A549 (cell line): ENCODE data around the gene EHD2.

Experiments
- BHLHE40 ChIP-seq: IDR thresholded peaks from 2 replicates; pipeline ENCODE4 v1.6.1; 2012; ENCODE audit warnings: low read depth, low read length, inconsistent platforms
- CEBPB ChIP-seq, 2 experiments: fragments of >200 bp in 1 of 2; sonication (Bioruptor Twin) in 1 of 2; formaldehyde crosslinking in 1 of 2; IDR thresholded peaks; 2 replicates each; pipeline ENCODE4 v1.6.1; 2012 to 2016
- CTCF ChIP-seq: fragments of >200 bp; sonication (Bioruptor Twin); formaldehyde crosslinking; IDR thresholded peaks from 3 replicates; pipeline ENCODE4 v1.5.1; 2016
- NR3C1 ChIP-seq: fragments of >200 bp; sonication (Bioruptor Twin); formaldehyde crosslinking; IDR thresholded peaks from 3 replicates; pipeline ENCODE4 v1.6.1; 2017
- POLR2A ChIP-seq: IDR thresholded peaks from 2 replicates; pipeline ENCODE4 v1.6.1; 2012; ENCODE audit warnings: mild to moderate bottlenecking, low read length
- TP53 ChIP-seq: fragments of 250-450 bp; sonication (Bioruptor Pico); IDR thresholded peaks from 2 replicates; pipeline ENCODE4 v1.5.0; 2021; ENCODE audit warnings: mild to moderate bottlenecking, moderate library complexity
- TF ChIP-seq, protein P1 (sequence below): fragments of >200 bp; sonication (Bioruptor Twin); formaldehyde crosslinking; IDR thresholded peaks from 3 replicates; pipeline ENCODE4 v1.6.1; 2016
- TF ChIP-seq, protein P2 (sequence below): fragments of 250-450 bp; sonication (Bioruptor Pico); IDR thresholded peaks from 2 replicates; pipeline ENCODE4 v1.5.0; 2021; ENCODE audit warnings: mild to moderate bottlenecking, moderate library complexity, borderline replicate concordance
- TF ChIP-seq, protein P3 (sequence below): fragments of 450-650 bp; IDR thresholded peaks from 2 replicates; pipeline ENCODE4 v1.6.1; 2014; ENCODE audit warnings: antibody characterized with exemption

- TF ChIP-seq, protein P1, sequence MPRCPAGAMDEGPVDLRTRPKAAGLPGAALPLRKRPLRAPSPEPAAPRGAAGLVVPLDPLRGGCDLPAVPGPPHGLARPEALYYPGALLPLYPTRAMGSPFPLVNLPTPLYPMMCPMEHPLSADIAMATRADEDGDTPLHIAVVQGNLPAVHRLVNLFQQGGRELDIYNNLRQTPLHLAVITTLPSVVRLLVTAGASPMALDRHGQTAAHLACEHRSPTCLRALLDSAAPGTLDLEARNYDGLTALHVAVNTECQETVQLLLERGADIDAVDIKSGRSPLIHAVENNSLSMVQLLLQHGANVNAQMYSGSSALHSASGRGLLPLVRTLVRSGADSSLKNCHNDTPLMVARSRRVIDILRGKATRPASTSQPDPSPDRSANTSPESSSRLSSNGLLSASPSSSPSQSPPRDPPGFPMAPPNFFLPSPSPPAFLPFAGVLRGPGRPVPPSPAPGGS = no peak
- TF ChIP-seq CTCF (no peak), NR3C1 (no peak), BHLHE40 (no peak), POLR2A (no peak), TP53 (CRISPR knock-in tag) (no peak), CEBPB (IDR thresholded peaks at IDR 0.05) (no peak)
- TF ChIP-seq, protein P2, sequence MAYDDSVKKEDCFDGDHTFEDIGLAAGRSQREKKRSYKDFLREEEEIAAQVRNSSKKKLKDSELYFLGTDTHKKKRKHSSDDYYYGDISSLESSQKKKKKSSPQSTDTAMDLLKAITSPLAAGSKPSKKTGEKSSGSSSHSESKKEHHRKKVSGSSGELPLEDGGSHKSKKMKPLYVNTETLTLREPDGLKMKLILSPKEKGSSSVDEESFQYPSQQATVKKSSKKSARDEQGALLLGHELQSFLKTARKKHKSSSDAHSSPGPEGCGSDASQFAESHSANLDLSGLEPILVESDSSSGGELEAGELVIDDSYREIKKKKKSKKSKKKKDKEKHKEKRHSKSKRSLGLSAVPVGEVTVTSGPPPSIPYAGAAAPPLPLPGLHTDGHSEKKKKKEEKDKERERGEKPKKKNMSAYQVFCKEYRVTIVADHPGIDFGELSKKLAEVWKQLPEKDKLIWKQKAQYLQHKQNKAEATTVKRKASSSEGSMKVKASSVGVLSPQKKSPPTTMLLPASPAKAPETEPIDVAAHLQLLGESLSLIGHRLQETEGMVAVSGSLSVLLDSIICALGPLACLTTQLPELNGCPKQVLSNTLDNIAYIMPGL (CRISPR knock-in tag) = no peak
- TF ChIP-seq, protein P3, sequence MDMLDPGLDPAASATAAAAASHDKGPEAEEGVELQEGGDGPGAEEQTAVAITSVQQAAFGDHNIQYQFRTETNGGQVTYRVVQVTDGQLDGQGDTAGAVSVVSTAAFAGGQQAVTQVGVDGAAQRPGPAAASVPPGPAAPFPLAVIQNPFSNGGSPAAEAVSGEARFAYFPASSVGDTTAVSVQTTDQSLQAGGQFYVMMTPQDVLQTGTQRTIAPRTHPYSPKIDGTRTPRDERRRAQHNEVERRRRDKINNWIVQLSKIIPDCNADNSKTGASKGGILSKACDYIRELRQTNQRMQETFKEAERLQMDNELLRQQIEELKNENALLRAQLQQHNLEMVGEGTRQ = no peak
Measured at GRCh38 chr19:47766670-47767069, 53.4 kb downstream of the EHD2 start.
